Subcutaneous abdominal adipose tissue (tissue), 5 donors: ENCODE measurements around the gene CXCR4.
"Not testable (repeated sequence)": the region's sequence is repeated elsewhere in the genome, so short reads cannot be mapped to it uniquely, and the experiment has no call there.

Source experiments
- H3K27ac ChIP-seq: one replicate; pipeline ENCODE4 v1.7.0; 2013; ENCODE audit warnings: low read depth, mild to moderate bottlenecking, inconsistent platforms, low read length, moderate library complexity
- H3K27me3 ChIP-seq, 5 donors: one replicate each; pipeline ENCODE4 v1.7.0; 2013; ENCODE audit warnings: low read length in 5 of 5, inconsistent platforms in 1 of 5; ENCODE audit not compliant: control insufficient read depth in 5 of 5, insufficient read depth in 4 of 5
- H3K36me3 ChIP-seq, 5 donors: one replicate each; pipeline ENCODE4 v1.7.0; 2013; ENCODE audit warnings: low read length in 5 of 5; ENCODE audit not compliant: control insufficient read depth in 5 of 5, insufficient read depth in 5 of 5
- H3K4me1 ChIP-seq, 5 donors: one replicate each; pipeline ENCODE4 v1.7.0; 2013; ENCODE audit warnings: low read length in 5 of 5, mild to moderate bottlenecking in 3 of 5, moderate library complexity in 1 of 5; ENCODE audit not compliant: control insufficient read depth in 5 of 5, insufficient read depth in 5 of 5
- H3K4me3 ChIP-seq, 5 donors: one replicate each; pipeline ENCODE4 v1.7.0; 2013; ENCODE audit warnings: low read length in 5 of 5, low read depth in 1 of 5
- H3K9ac ChIP-seq, 5 donors: one replicate each; pipeline ENCODE4 v1.7.0; 2013; ENCODE audit warnings: low read length in 5 of 5, mild to moderate bottlenecking in 4 of 5, moderate library complexity in 3 of 5
- H3K9me3 ChIP-seq, 5 donors: one replicate each; pipeline ENCODE4 v1.7.0; 2013; ENCODE audit warnings: low read length in 5 of 5; ENCODE audit not compliant: control insufficient read depth in 5 of 5
- donor health status: healthy.
- donor health status: healthy.
- donor health status: healthy.
- donor health status: healthy.
- donor health status: healthy.

CXCR4 gene

GRCh38 chr2:136107051-136108033 lies 10.6 kb downstream of the CXCR4 start:
- H3K36me3 ChIP-seq, result no peaks in the 10 kb centered on the region
- H3K9ac ChIP-seq, result no peak overlapping the region
- H3K9me3 ChIP-seq, result no peaks in the 10 kb centered on the region
- H3K27ac ChIP-seq, result no peak overlapping the region
- H3K4me1 ChIP-seq, result peaks cover 0 to 4% (median 0%) of the 10 kb centered on the region in 5 donors
- no peaks in the 10 kb centered on the region for H3K27me3 ChIP-seq
- no peak overlapping the region for H3K4me3 ChIP-seq

DNA sequence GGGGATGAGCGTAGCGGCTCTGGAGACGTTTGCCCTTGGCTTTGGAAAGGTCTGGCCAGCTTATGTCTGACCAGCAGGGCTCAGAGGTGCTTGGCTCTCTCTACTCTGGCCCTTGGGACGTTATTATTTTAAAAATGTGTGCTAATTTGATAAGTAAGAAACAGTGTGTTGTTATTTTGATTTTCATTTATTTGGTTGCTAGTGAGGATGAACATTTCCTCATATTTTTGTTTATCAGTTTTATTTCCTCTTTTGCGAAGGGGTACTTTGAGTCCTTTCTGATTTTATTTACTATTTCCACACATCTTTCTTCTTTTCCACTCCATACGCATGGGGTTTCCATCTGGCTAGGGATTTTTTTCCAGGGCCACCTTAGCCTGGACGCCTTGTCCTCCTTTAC lies 11.4 kb downstream of the CXCR4 start:
- Histone ChIP-seq H3K36me3 (no peaks in the 10 kb centered on the region), H3K9me3 (no peaks in the 10 kb centered on the region), H3K27me3 (no peaks in the 10 kb centered on the region), H3K9ac (no peak overlapping the region), H3K27ac (no peak overlapping the region), H3K4me1 (peaks cover 0 to 4% (median 0%) of the 10 kb centered on the region in 5 donors), H3K4me3 (no peak overlapping the region)

DNA sequence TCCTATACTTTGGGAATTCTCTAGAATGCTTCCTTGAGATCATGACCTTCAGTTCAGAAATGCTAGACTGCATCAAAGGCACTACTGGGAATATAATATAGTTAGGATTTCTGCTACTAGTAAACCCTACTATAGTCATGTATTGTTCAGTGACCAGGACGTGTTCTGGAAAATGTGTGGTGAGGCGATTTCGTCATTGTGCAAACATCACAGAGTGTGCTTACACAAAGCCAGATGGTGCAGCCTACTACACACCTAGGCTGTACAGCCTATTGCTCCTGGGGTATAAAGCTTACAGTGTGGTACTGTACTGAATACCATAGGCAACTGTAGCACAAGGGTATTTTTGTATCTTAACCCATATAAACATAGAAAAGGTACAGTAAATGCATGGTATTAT lies 13.0 kb downstream of the CXCR4 start:
- Histone ChIP-seq H3K4me3 (no peak overlapping the region), H3K36me3 (no peaks in the 10 kb centered on the region), H3K4me1 (peaks cover 0 to 4% (median 0%) of the 10 kb centered on the region in 5 donors), H3K27me3 (no peaks in the 10 kb centered on the region), H3K27ac (no peak overlapping the region), H3K9me3 (no peaks in the 10 kb centered on the region), H3K9ac (no peak overlapping the region)

- Histone ChIP-seq H3K9ac (no peak overlapping the region), H3K4me3 (no peak overlapping the region), H3K36me3 (no peaks in the 10 kb centered on the region), H3K4me1 (no peaks in the 10 kb centered on the region), H3K27ac (no peak overlapping the region), H3K9me3 (no peaks in the 10 kb centered on the region), H3K27me3 (no peaks in the 10 kb centered on the region)
Observed at GRCh38 chr2:136101042-136101441, 16.9 kb downstream of the CXCR4 start.

GRCh38 chr2:136098441-136098840 lies 19.5 kb downstream of the CXCR4 start:
- Histone ChIP-seq H3K27me3 (no peaks in the 10 kb centered on the region), H3K4me3 (no peak overlapping the region), H3K4me1 (no peaks in the 10 kb centered on the region), H3K9ac (no peak overlapping the region), H3K27ac (no peak overlapping the region), H3K36me3 (no peaks in the 10 kb centered on the region), H3K9me3 (no peaks in the 10 kb centered on the region)

DNA sequence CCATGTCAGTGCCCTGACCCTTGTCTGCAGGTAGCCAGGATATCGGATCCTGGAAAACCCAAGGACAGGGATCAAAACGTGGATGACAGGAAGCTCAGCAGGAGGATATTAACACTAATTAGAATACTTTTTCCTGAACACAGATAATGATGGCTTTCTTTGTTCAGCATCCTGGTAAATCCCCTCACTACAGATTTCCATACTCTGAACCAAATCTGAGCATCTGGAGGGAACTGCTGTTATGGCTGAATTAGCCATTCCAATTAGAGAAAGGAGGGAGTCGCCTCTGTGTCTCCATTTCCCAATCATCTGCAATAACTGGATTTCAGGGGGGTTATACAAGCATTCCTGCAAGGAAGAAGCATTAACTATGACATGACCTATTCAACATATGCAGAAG lies 24.4 kb downstream of the CXCR4 start:
- Histone ChIP-seq H3K4me1 (no peaks in the 10 kb centered on the region), H3K27ac (no peak overlapping the region), H3K36me3 (no peaks in the 10 kb centered on the region), H3K4me3 (no peak overlapping the region), H3K9ac (no peak overlapping the region), H3K27me3 (no peaks in the 10 kb centered on the region), H3K9me3 (no peaks in the 10 kb centered on the region)

GRCh38 chr2:136091899-136092298 lies 26.1 kb downstream of the CXCR4 start:
- no peak overlapping the region for H3K9ac ChIP-seq
- no peaks in the 10 kb centered on the region for H3K27me3 ChIP-seq
- H3K4me3 ChIP-seq, result no peak overlapping the region
- no peaks in the 10 kb centered on the region for H3K4me1 ChIP-seq
- H3K9me3 ChIP-seq, result no peaks in the 10 kb centered on the region
- no peaks in the 10 kb centered on the region for H3K36me3 ChIP-seq
- H3K27ac ChIP-seq, result no peak overlapping the region

GRCh38 chr2:136087901-136088460 lies 30.0 kb downstream of the CXCR4 start:
- H3K9ac ChIP-seq, H3K4me3 ChIP-seq, H3K36me3 ChIP-seq, H3K27ac ChIP-seq, H3K4me1 ChIP-seq, H3K9me3 ChIP-seq, H3K27me3 ChIP-seq: not testable (repeated sequence)

DNA sequence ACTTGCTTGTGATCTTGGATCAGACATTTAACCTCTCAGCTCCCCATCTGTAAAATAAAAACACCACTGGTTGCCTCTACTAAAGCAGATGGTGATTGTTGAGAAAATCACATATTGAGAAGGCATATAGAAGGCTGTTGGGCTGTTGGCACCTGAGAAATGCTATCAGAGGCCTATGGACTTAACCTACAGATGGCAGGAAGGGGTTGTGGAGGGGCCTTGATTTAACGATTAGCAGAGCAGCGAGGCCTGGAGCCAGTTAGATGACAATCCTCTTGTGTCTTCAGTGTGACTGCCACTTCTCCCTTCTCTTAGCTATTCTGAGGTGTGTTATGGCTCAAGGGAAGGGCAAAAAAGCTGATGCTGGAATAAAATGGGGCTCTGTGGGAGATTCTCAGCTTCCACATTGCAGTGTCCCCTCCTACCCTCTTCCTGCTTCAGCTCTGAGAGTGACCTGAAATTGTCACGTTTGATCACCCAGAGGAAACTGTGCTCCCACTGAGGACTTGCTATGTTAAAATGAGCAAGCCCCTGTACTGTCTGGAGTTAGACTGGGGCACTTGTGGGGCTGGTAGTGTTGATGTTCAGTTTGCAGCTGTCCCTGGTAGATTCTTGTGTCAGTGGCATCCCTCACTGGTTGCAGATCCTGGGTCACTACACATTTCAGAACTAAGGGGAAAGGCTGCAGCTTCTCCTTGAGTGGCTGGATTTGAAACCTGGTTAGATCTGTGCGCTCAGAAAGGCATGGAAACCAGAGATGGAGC lies 31.5 kb downstream of the CXCR4 start:
- no peak overlapping the region for H3K27ac ChIP-seq
- no peak overlapping the region for H3K4me3 ChIP-seq
- H3K4me1 ChIP-seq, result no peaks in the 10 kb centered on the region
- no peaks in the 10 kb centered on the region for H3K27me3 ChIP-seq
- H3K36me3 ChIP-seq, result no peaks in the 10 kb centered on the region
- H3K9me3 ChIP-seq, result no peaks in the 10 kb centered on the region
- H3K9ac ChIP-seq, result no peak overlapping the region
